NCI-H446 (cell line): Measurements from ENCODE around the gene GPC6.

Source experiments
- DNase-seq, 2 experiments: peaks; one replicate each; lab custom pipeline; 2025; lab: John Stamatoyannopoulos, UW

GPC6 gene

GRCh38 chr13:94247890-94248289 lies 1021.3 kb downstream of the GPC6 start:
- no peak for DNase-seq

GRCh38 chr13:94248454-94249228 lies 1022.0 kb downstream of the GPC6 start:
- no peak for DNase-seq

GRCh38 chr13:94249512-94249911 lies 1022.9 kb downstream of the GPC6 start:
- DNase-seq: no peak

- peak; percentile 9 to 70 for DNase-seq
Observed at GRCh38 chr13:94251831-94252608, 1025.4 kb downstream of the GPC6 start.

GRCh38 chr13:94254737-94255136 lies 1028.1 kb downstream of the GPC6 start:
- no peak for DNase-seq

- DNase-seq: no peak
Observed at GRCh38 chr13:94256721-94257120, 1030.1 kb downstream of the GPC6 start.

- DNase-seq: no peak
Observed at GRCh38 chr13:94259984-94260383, 1033.4 kb downstream of the GPC6 start.

GRCh38 chr13:94261163-94261562 lies 1034.6 kb downstream of the GPC6 start:
- DNase-seq: no peak

- DNase-seq: no peak
Observed at GRCh38 chr13:94263038-94263437, 1036.4 kb downstream of the GPC6 start.

- no peak for DNase-seq
Observed at GRCh38 chr13:94267581-94268366, 1041.2 kb downstream of the GPC6 start.

GRCh38 chr13:94268661-94269060 lies 1042.1 kb downstream of the GPC6 start:
- no peak for DNase-seq

- DNase-seq: no peak
Observed at GRCh38 chr13:94269557-94269956, 1043.0 kb downstream of the GPC6 start.

GRCh38 chr13:94270556-94270955 lies 1043.9 kb downstream of the GPC6 start:
- DNase-seq: no peak

GRCh38 chr13:94272038-94272437 lies 1045.4 kb downstream of the GPC6 start:
- no peak for DNase-seq

- DNase-seq: no peak
Observed at GRCh38 chr13:94280349-94280748, 1053.7 kb downstream of the GPC6 start.

GRCh38 chr13:94280845-94281244 lies 1054.2 kb downstream of the GPC6 start:
- DNase-seq: no peak

- no peak for DNase-seq
Observed at GRCh38 chr13:94286581-94286980, 1060.0 kb downstream of the GPC6 start.

- no peak for DNase-seq
Observed at GRCh38 chr13:94291631-94292322, 1065.2 kb downstream of the GPC6 start.

- no peak for DNase-seq
Observed at GRCh38 chr13:94292323-94292640, 1065.7 kb downstream of the GPC6 start.

- DNase-seq: no peak
Observed at GRCh38 chr13:94296471-94296870, 1069.9 kb downstream of the GPC6 start.

GRCh38 chr13:94298346-94298745 lies 1071.7 kb downstream of the GPC6 start:
- DNase-seq: no peak

- no peak for DNase-seq
Observed at GRCh38 chr13:94300401-94300800, 1073.8 kb downstream of the GPC6 start.
